GM19395 (cell line): ENCODE data around the gene LHX1.

Experiments used
- ATAC-seq: cut with Tn5 transposase; IDR thresholded peaks from one replicate; pipeline ENCODE4 v1.9.1; 2021; ENCODE audit warnings: mild to moderate bottlenecking, moderate library complexity; ENCODE audit not compliant: unreplicated experiment

Gene LHX1

DNA sequence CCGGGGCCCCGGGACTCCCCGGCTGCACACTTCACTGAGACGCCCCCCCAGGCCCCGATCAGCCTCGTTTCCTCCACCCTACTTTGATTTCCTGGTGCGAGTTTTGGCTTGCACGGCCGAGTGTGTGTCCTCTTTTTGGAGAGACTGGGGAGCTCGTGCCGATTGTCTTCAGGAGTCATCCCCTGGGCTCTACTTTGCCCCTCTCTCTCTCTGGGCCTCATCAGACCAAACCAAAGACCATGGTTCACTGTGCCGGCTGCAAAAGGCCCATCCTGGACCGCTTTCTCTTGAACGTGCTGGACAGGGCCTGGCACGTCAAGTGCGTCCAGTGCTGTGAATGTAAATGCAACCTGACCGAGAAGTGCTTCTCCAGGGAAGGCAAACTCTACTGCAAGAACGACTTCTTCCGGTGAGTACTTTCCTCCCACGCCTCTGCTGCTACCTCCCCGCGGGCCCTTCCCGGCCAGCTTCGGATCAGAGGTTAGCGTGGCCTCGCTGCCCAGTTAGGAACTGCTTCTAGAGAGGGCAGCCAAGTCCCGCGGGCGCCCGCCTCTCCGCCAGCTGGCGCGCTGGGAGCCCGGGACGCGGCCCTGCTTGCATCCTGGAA lies 787 bp downstream of the LHX1 start:
- no peak for ATAC-seq

DNA sequence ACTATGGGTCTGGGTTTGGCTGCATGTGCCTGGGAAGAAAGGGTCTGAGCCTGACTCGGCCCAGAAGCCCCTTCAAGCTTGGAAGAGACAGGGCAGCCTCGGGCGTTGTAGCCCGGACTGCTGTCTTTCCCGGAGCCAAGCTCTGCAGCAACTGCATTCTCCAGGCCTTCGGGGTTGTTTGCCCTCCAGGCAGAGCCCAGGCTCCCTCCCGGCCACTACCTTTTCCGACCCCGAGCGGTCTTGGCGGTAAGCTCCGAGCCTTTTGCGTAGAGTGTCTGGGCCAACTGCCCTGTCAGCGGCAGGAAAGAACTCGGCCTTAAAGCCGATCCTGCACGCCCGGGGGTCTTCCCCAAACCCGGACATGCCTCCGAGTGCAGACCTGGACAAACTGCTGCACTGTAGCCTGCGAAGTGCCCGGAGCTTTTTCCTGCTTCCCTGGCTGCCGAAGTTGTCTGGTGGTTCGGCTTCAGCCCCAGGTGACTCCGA lies 1.3 kb downstream of the LHX1 start:
- ATAC-seq = no peak

DNA sequence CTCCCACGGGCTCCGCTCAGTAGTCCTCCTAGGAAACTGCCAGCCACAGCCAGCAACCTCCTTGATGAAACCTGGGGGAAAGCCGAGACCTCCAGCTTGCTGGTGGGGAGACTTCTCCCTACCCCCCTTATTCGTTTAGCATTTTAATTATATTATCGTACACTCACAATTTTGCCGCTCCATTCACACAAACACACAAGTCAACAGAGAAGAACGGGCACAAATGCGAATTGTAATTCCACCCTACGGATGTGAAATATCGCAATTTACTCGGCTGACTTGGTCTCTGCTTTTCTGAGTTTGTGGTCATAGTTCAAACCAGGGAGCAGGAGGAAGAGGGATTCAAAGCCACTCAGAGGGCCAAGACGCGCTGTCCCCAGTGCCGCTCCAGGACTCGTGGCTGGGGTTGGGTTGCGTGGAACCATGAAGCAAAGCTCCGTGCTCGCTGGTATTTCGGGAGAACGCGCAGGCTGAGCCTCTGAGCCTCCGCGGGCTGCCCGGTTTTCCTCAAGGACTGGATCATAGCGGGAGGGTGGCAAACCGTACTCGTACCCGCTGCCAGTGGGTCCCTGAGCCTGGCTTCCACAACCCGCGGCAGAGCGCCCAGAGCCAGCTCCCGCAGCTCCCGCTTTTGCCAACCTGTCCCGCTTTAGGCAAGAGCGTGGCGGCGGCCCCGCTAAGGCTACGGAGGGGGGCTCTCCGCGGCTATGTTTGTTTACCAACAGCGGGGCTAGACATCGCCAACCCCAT lies 2.0 kb downstream of the LHX1 start:
- no peak for ATAC-seq

DNA sequence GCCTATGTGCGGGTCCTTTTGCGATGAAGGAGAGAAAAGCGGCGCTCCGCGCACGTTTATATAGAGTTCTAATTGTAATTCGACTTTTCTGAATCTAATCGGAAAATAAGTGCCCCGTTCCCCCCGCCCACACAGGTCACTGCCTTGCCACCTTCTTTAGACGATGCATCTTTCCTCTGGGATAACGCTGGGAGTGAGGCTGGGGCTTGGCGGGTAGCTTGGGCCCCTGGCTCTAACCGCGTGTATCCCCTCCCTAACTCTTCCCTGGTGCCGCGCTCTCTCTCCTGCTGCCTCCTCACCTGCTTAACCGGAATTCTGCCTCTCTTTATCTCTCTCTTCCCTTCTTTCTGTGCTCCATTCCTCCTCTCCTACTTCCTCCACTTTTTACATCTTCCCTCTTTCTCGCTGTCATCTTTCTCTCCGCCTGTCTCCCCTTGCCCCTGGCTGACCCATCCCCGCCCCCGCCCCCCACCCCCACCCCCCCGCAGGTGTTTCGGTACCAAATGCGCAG lies 2.6 kb downstream of the LHX1 start:
- ATAC-seq = no peak

DNA sequence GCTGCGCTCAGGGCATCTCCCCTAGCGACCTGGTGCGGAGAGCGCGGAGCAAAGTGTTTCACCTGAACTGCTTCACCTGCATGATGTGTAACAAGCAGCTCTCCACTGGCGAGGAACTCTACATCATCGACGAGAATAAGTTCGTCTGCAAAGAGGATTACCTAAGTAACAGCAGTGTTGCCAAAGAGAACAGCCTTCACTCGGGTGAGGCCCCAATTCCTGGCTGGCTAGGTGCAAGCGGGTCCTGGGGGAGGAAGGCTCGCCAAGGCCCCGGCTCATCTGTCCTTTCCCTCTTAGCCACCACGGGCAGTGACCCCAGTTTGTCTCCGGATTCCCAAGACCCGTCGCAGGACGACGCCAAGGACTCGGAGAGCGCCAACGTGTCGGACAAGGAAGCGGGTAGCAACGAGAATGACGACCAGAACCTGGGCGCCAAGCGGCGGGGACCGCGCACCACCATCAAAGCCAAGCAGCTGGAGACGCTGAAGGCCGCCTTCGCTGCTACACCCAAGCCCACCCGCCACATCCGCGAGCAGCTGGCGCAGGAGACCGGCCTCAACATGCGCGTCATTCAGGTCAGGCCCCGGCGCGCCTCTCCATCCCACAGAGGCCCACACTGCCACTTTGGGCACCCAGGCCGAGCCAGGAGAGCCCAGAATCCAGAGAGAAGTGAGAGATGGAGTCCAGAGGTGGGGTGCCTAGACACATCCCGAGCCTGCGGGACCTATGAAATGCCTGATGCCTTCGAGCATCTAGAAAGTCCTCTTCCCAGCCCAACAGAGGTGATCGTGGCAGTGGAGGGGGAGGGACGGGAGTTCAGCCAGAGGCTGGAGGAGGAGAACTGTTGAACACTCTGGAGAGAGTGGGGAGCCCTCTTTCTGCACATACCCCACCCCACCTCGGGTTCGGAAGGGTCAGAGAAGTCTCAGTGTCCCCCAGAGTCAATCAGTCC lies 3.3 kb downstream of the LHX1 start:
- no peak for ATAC-seq

DNA sequence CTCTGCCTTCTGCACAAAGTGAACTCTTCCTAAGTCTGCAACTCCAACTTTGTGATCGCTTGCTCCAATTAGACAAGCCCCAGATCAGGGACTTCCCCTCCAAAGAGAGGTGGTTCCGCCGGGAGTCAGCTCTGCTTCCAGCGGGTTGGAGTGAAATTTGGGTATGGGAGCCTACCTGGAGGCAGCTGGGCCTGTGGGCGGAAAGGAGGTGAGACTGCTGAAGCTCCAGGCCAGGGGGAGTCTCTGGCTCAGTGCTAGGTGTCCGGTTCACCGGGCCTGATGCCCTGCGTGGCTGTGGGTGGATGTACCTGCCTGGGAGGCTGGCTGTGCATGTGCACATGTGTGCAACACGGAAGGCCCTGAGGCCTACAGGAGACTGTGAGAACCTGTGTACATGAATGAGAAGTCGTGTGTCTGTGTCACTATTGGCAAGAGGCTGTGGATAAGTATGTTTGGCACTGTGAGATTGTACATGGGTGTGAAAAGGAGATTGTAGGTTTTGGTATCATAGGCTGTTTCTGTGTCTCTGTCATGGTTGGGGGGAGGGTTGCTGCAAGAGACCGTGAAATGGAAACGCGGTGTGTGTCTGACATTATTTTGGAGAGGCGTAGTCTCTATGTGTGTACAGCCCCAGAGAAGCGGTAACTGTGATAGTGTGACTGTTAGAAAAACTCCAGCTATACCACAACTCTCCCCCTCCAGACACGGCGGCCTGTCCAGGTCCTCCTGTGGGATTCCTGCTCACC lies 4.2 kb downstream of the LHX1 start:
- ATAC-seq = no peak

DNA sequence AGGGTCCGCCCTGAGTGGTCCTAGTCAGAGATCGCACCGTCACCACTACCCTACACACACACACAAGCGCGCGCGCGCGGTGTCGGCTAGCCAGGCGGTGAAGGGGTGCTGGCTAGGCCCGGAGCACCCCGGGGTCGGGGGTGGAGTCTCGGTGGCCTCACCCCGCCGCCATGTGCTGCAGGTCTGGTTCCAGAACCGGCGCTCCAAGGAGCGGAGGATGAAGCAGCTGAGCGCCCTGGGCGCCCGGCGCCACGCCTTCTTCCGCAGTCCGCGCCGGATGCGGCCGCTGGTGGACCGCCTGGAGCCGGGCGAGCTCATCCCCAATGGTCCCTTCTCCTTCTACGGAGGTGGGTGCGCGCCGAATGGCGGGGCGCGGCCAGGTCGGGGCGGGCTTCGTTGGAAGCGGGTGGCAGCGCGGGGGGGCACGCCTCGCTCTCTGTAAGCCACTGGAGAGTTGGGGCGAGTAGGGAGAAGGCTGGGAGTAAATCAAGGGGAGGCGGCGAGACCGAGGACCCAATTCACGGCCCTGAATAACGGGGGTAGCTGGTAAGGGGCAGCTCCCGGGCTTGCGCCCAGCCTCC lies 4.8 kb downstream of the LHX1 start:
- no peak for ATAC-seq

DNA sequence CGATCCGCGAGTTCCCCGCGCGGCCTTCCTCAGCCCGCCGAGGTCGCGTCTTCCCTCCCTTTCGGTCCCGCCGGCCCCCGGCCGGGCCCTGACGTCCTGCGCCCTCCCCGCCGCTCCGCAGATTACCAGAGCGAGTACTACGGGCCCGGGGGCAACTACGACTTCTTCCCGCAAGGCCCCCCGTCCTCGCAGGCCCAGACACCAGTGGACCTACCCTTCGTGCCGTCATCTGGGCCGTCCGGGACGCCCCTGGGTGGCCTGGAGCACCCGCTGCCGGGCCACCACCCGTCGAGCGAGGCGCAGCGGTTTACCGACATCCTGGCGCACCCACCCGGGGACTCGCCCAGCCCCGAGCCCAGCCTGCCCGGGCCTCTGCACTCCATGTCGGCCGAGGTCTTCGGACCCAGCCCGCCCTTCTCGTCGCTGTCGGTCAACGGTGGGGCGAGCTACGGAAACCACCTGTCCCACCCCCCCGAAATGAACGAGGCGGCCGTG lies 5.4 kb downstream of the LHX1 start:
- no peak for ATAC-seq

DNA sequence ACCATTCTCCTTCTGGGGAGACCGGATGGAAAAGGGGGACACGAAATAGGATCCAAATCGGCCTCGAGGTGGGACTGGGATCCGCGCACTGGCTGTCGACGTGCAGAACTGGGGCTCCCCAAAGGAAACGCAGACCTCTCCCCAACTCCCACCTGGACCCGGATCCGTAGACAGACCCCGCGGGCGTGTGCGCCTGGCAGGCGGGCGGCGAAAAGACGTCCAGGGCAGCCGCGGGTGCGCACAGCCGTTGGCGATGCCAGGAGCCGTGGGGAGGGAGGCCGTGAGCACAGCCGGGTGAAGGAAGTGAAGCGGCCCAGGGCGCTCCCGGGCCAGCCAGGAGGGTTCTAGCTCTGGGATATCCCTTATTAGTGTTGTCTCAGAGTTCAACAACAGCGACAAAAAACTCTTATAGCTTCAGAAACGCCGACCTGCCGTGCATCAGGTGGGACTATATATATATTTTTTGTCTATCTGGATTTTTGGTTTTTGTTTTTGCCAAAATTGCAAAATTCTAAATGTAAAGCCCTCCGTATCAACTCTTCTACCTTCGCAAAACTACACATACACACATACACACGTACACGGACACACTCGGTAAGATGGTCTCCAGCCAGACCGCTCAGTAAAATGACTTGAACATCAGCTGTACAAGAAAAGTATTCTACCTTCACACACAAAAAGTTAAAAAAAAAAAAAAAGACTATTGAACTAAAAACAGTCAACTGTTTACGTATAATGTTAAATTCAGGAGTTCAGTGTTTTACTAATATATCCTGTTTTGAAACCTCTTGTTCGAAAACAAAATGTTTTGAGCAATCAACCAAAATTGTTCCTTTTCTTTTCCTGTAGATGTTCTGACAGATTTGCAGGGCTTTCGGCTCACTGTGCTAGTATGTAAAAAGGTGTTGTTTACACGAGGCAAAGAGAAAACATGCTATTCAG lies 6.2 kb downstream of the LHX1 start:
- no peak for ATAC-seq

DNA sequence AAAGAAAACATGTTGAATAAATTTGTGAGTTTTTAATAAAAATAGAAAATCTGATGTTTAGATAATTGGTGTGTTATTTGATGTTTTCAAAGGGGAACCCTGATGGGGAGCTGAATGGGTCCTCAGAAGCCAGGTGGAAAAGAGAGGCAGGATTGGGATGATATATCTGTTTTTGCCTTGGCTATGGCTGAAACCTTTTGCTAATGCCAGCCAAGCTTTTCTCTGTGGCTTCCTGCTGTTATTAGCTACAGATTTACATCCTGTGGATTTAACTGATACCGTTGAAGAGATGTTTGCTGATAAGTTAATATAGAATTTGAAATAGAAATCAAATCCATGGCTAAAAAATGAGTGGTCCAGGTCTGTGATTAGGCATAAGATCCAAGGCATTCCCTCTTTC lies 7.3 kb downstream of the LHX1 start:
- no peak for ATAC-seq

DNA sequence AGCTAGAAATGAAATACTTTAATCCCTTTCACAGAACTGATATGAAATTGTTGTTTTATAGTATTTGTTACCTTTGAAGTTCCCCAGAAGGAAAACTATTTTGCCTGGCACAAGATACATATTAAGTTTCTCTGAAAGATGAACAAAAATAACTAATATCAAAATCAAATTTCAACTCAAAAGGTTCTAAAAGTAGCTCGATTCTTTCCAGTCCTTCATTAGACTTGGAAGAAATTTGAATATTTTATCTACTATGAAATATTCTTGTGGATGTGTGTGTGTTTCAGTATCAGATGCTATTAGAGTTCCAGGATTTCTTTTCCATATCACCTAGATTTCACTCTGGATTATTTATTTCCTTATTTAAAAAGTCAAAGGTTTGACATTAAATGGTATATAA lies 7.9 kb downstream of the LHX1 start:
- no peak for ATAC-seq

DNA sequence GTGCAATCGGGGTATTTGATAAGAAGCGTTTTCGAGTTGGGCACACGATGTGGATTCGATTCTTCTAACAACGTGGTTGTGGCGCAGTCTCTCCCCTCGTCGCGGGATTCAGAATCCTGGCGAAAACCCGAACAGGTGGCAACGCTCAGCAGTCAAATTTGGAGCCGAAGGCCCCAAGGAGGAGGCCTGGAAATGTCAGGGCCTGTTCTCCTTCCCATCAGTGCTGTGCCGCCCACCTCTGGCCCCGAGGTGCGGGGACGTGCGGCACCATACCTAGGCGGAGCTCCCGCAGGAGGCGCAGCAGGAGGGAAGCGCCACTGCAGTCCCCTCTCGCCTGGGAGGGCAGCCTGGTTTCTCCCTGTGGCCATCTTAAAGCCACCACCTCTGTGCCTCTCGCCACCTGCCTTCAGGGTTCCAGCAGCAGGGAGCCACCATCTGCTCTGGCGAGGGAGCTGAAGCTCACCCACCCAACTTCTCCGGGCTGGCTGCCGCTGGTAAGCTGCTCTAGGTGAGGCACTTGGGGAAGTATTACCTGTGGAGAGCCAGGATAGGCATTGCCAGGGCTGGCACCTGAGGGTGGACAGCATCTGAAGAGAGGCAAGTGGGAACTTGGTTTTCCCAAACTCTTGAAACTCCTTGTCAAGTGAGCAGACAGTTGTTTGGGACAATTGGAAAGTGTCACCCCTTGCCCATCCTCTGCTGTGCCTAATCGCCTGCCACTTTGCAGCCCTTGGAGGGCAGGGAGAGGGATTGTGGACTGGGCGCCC lies 8.9 kb downstream of the LHX1 start:
- ATAC-seq = no peak

DNA sequence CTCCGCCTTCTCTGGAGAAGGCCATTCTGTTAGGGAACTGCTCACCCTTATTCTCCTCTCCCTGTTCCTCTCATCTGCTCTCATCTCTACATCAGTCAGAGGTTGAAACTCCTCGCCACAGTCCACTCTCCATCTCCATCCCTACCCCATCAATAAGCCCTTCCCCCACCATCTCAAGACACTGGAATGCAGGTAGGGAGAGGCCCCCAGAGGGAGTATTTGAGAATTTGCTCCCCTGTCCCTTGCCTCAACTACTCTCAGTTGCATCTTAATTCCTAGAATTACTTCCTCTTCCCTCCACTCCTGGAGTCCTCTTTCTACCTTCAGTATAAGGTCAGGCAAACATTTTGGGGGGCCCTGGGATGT lies 9.4 kb downstream of the LHX1 start:
- ATAC-seq = no peak

DNA sequence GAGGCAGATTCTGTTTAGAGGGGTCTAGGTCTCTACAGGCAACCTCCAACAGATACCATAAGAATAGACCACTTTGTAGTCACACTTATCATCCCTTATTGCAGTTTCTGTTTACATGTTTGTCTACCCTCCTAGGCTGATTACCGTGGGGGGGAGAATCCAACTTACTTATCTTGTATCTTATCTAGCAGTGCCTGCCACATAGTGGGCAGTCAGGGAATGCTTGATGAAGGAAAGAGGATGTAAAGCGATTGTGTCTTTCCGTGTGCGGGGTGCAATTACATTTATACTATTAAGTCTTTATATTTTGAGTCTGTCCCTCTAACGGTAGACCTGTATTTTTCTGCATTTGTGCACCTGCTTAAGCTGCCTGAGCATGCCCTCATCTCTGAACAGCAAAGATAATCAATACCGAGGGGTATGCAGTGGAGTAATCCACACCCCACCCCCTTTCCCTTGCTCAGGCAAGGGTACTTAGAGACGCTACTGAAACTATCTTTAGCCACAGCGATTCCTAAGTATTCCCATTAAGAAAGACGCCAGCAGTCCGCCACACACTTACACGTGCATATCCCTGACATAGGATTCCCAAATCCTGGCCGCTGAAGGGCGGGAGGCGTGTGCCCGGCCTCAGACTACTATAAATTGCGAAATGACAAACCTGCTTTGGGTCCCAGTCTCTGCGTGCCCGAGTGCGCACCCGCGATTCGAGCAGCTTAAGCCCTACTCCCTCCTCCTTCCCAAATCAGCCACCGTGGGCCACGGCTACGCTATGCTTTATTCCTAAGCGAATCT lies 10.8 kb downstream of the LHX1 start:
- no peak for ATAC-seq

DNA sequence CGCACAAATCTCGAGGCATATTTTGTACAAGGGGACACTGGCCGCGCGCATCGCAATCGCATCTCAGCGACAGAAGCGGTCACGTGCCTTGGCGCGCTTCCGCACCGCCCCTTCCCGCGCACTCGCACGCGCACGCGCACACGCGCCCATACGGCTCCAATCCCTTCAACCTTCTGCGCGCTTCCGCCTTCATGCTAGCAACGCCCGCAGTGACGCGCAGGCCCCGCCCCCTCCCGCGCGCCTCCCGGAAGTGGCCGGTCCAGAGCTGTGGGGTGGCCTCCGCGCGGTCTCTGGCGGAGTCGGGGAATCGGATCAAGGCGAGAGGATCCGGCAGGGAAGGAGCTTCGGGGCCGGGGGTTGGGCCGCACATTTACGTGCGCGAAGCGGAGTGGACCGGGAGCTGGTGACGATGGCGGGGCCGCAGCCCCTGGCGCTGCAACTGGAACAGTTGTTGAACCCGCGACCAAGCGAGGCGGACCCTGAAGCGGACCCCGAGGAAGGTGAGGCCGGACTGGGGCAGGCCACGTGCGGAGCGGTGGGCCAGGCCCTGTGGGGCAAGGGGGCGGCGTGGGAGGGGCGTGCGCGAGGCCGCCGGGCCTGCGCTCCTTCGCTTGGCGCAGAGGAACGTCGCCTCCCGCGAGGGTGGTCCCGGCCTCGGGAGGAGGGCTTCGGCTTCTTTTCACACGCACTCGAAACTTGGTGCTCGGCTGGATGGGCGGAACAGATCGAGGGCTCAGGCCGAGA lies 11.6 kb downstream of the LHX1 start, which contains the start of gene AATF:
AATF (plus strand) TSS at position 238 of the 744 bp plus-strand sequence; CDS start at position 410, 172 bp downstream.
- peak; percentile 93 for ATAC-seq

DNA sequence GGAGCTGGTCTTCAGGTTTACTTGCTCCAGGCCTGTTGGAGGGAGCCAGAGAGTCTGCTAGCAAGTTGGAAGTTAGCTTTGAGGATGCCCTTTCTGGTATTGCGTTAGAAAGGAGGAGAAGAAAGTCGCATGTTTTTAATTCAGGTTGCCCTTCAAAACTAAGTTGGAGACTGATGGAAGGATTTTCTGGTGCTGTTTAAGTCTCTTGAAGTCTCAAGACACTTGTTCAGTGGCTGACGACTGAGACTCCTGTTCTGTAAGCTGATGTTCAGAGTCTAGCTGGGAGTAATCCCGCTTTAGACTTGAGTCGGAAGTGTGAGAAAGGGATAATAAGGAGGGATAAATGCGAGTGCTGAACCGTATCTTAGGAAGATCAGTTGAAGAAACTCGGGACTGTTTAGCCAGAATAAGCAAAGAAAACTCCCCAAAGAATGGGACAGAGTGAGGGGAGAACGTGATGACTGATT lies 12.2 kb downstream of the LHX1 start:
- no peak for ATAC-seq

DNA sequence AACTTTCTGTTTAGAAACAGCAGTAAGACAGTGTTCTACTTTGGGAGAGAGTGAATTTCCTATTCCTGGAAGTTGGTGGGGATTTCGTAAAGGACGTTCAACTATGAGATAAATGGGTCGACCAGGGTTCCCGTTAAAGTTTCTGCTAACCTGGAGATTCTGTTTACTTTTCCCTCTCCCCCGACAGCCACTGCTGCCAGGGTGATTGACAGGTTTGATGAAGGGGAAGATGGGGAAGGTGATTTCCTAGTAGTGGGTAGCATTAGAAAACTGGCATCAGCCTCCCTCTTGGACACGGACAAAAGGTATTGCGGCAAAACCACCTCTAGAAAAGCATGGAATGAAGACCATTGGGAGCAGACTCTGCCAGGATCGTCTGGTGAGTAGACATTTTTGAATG lies 12.8 kb downstream of the LHX1 start:
- no peak for ATAC-seq
